IPS-NIHi7 (cell line): ENCODE results near the gene SF3B1.
"Not testable (repeated sequence)": the region's sequence is repeated elsewhere in the genome, so short reads cannot be mapped to it uniquely, and the experiment has no call there.

ENCODE experiments used
- DNase-seq: peaks from one replicate; pipeline ENCODE4 v3.0.0; 2012; ENCODE audit warnings: mixed read lengths; ENCODE audit errors: extremely low spot score

The SF3B1 gene

GRCh38 chr2:197379308-197379917, 55.4 kb downstream of the SF3B1 start:
- not testable (repeated sequence) for DNase-seq

GRCh38 chr2:197378494-197379307, 56.1 kb downstream of the SF3B1 start:
- DNase-seq, result peak; percentile 76

- no peak for DNase-seq
Measured at GRCh38 chr2:197378086-197378485, 56.7 kb downstream of the SF3B1 start.

- DNase-seq, result no peak
Measured at GRCh38 chr2:197377670-197378069, 57.2 kb downstream of the SF3B1 start.

- no peak for DNase-seq
Measured at GRCh38 chr2:197372592-197372991, 62.2 kb downstream of the SF3B1 start.

- DNase-seq, result not testable (repeated sequence)
Measured at GRCh38 chr2:197370664-197371063, 64.2 kb downstream of the SF3B1 start.

- no peak for DNase-seq
Measured at GRCh38 chr2:197369933-197370320, 64.9 kb downstream of the SF3B1 start.

- no peak for DNase-seq
Measured at GRCh38 chr2:197369228-197369932, 65.4 kb downstream of the SF3B1 start.

- DNase-seq, result no peak
Measured at GRCh38 chr2:197368412-197368811, 66.4 kb downstream of the SF3B1 start.

GRCh38 chr2:197363998-197364397, 70.8 kb downstream of the SF3B1 start:
- no peak for DNase-seq

GRCh38 chr2:197360744-197361156, 74.1 kb downstream of the SF3B1 start:
- no peak for DNase-seq

- DNase-seq, result peak; percentile 31
Measured at GRCh38 chr2:197359859-197360258, 75.0 kb downstream of the SF3B1 start.

- DNase-seq, result no peak
Measured at GRCh38 chr2:197358931-197359330, 75.9 kb downstream of the SF3B1 start.

- DNase-seq, result no peak
Measured at GRCh38 chr2:197357986-197358385, 76.8 kb downstream of the SF3B1 start.

GRCh38 chr2:197356136-197356535, 78.7 kb downstream of the SF3B1 start:
- DNase-seq, result peak; percentile 54

GRCh38 chr2:197354169-197354558, 80.7 kb downstream of the SF3B1 start:
- no peak for DNase-seq

- no peak for DNase-seq
Measured at GRCh38 chr2:197353393-197354168, 81.2 kb downstream of the SF3B1 start.

GRCh38 chr2:197349699-197350098, 85.1 kb downstream of the SF3B1 start:
- DNase-seq, result no peak

- no peak for DNase-seq
Measured at GRCh38 chr2:197348721-197349360, 86.0 kb downstream of the SF3B1 start.

GRCh38 chr2:197345846-197346370, 88.9 kb downstream of the SF3B1 start:
- no peak for DNase-seq

GRCh38 chr2:197343968-197344367, 90.9 kb downstream of the SF3B1 start:
- DNase-seq, result not testable (repeated sequence)
